Calu3 (cell line): ENCODE data around the gene SH3BP4. TPM values are rescaled to one million over a fixed set of nuclear protein-coding genes. Genes with fewer than 3 reads are reported as not detected.

Experiments used
- BruUV-seq: library from RNA; stranded (reverse); fragments of 400-500 nt; replicated peaks from 2 replicates; lab custom pipeline; 2021; lab: Mats Ljungman, UMichigan
- CTCF ChIA-PET: fragments of 300-600 bp; sonication (Branson Sonifier 250); formaldehyde crosslinking; loops from one replicate; lab custom pipeline; 2022; ENCODE audit warnings: antibody characterized with exemption; lab: Charles Lee
- DNase-seq: peaks from one replicate; pipeline ENCODE4 v3.0.0; 2022
- H3K27ac Mint-ChIP-seq: one replicate; pipeline ENCODE4 v1.8.0; 2022; ENCODE audit warnings: mixed read lengths; ENCODE audit not compliant: unreplicated experiment
- H3K27me3 Mint-ChIP-seq: one replicate; pipeline ENCODE4 v1.8.0; 2022; ENCODE audit warnings: mixed read lengths; ENCODE audit not compliant: unreplicated experiment
- H3K36me3 Mint-ChIP-seq: one replicate; pipeline ENCODE4 v1.8.0; 2022; ENCODE audit warnings: mild to moderate bottlenecking, moderate library complexity, mixed read lengths; ENCODE audit not compliant: insufficient read depth, unreplicated experiment
- H3K4me1 Mint-ChIP-seq: one replicate; pipeline ENCODE4 v1.8.0; 2022; ENCODE audit warnings: mild to moderate bottlenecking, low read depth, mixed read lengths; ENCODE audit not compliant: unreplicated experiment
- H3K4me3 Mint-ChIP-seq: one replicate; pipeline ENCODE4 v1.8.0; 2022; ENCODE audit warnings: mild to moderate bottlenecking, low read depth, moderate library complexity, mixed read lengths; ENCODE audit not compliant: unreplicated experiment
- H3K9me3 Mint-ChIP-seq: one replicate; pipeline ENCODE4 v1.8.0; 2022; ENCODE audit warnings: low read depth, mixed read lengths; ENCODE audit not compliant: unreplicated experiment
- CTCF ChIP-seq: fragments of 200-600 bp; IDR thresholded peaks from one replicate; pipeline ENCODE4 v1.8.0; 2022; ENCODE audit warnings: antibody characterized with exemption; ENCODE audit not compliant: unreplicated experiment
- intact Hi-C: fragments of 100-400 bp; cut with micrococcal nuclease; formaldehyde crosslinking; loops from one replicate; pipeline ENCODE4 v1.10.0; 2022; ENCODE audit not compliant: unreplicated experiment
- total RNA-seq: library from RNA; stranded (reverse); gene quantifications from 2 replicates; pipeline ENCODE4 v1.2.3, GENCODE V29; 2022

SH3BP4 gene
- total RNA-seq, 1 experiment from 2014 or later, result 36.9 TPM

- TF ChIP-seq CTCF, result no peak
- H3K4me3 Mint-ChIP-seq, result no peak overlapping the region
- H3K27me3 Mint-ChIP-seq, result no peaks in the 10 kb centered on the region
- BruUV-seq, result no TSS peak
- H3K9me3 Mint-ChIP-seq, result no peaks in the 10 kb centered on the region
- CTCF ChIA-PET, result no interaction called here
- peaks cover 42% of the 10 kb centered on the region for H3K36me3 Mint-ChIP-seq
- peaks cover 75% of the 10 kb centered on the region for H3K4me1 Mint-ChIP-seq
- DNase-seq, result no peak
- intact Hi-C loops, result no loop called here
- no peak overlapping the region for H3K27ac Mint-ChIP-seq
Observed at GRCh38 chr2:235047171-235048160, 95.6 kb downstream of the SH3BP4 start.

DNA sequence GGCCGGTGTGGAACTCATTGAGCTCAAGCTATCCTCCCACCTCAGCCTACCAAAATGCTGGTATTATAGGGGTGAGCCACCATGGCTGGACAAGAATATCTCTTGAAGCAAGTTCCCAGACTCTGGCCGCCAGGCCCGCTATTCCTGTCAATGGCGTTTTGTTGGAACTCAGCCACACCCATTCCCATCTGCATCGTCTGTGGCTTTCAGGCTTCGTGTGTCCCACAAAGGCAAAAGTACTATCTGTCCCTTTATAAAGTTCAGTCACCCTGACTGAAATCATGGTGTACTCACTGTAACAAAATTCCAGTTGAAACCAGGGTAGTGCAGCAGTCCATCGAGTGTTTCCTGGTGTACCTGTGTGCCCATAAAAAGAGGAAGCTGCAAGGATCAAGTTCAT lies 96.7 kb downstream of the SH3BP4 start:
- no peak overlapping the region for H3K4me3 Mint-ChIP-seq
- CTCF ChIA-PET, result no interaction called here
- H3K27me3 Mint-ChIP-seq, result no peaks in the 10 kb centered on the region
- H3K4me1 Mint-ChIP-seq, result peaks cover 77% of the 10 kb centered on the region
- BruUV-seq, result no TSS peak
- no peak for DNase-seq
- H3K27ac Mint-ChIP-seq, result peak overlapping the region; percentile 40
- H3K36me3 Mint-ChIP-seq, result peaks cover 40% of the 10 kb centered on the region
- no peak for TF ChIP-seq CTCF
- intact Hi-C loops, result no loop called here
- H3K9me3 Mint-ChIP-seq, result no peaks in the 10 kb centered on the region

DNA sequence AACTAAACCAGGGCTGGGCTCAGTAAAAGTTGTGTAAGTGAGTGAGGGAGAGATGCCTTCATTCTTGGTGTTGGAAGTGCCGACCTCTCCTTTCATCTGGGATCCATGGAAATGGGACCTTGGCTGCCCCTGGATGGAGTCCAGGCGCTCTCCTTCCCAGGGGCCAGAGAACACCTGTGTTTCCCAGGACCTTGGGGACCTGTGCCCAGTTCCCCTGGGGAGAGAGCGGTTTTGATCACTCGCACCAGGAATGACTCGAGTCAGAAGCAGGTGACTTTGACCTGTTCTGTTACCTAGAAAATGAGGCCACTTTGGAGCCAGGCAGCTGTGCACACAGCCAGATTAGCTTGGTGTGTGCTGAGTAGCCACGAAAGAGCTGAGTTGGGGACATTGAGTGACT lies 97.3 kb downstream of the SH3BP4 start:
- no TSS peak for BruUV-seq
- no peak overlapping the region for H3K4me3 Mint-ChIP-seq
- TF ChIP-seq CTCF, result no peak
- CTCF ChIA-PET, result no interaction called here
- H3K9me3 Mint-ChIP-seq, result no peaks in the 10 kb centered on the region
- H3K27ac Mint-ChIP-seq, result peak overlapping the region; percentile 40
- intact Hi-C loops, result no loop called here
- DNase-seq, result no peak
- no peaks in the 10 kb centered on the region for H3K27me3 Mint-ChIP-seq
- H3K4me1 Mint-ChIP-seq, result peaks cover 77% of the 10 kb centered on the region
- H3K36me3 Mint-ChIP-seq, result peaks cover 40% of the 10 kb centered on the region

DNA sequence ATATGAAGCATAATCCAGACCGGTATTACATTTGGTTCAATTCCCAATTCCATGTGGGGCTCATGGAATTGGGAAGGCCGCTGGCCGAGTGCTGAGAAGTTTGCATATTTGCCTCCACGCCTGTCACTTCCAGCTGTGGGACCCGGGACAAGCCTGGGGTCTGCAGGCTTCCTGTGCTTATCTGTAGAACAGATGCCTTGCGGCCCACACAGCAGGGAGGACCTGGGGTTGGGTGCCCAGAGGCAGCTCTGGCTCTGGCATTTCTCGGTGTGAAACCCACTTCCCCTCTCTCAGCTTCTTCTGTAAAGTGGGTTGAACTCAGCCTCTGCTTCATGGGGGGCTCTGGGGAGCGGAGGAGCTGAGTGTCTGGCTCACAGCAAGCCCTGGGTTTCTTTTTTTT lies 97.9 kb downstream of the SH3BP4 start:
- intact Hi-C loops, result loop anchor here (5.0 kb wide), 2 partner anchors 72 to 167 kb away; no protein-coding TSS in a partner anchor

More for the DNA sequence above, 97.9 kb downstream of the SH3BP4 start:
- BruUV-seq, result no TSS peak
- DNase-seq, result no peak
- no peaks in the 10 kb centered on the region for H3K27me3 Mint-ChIP-seq
- CTCF ChIA-PET, result interaction anchor here (0.6 kb wide), 1 partner anchor 93 kb away, joined by 3 read pairs; no protein-coding TSS in a partner anchor
- H3K27ac Mint-ChIP-seq, result no peak overlapping the region
- H3K9me3 Mint-ChIP-seq, result no peaks in the 10 kb centered on the region
- H3K36me3 Mint-ChIP-seq, result peaks cover 40% of the 10 kb centered on the region
- H3K4me1 Mint-ChIP-seq, result peaks cover 70% of the 10 kb centered on the region
- no peak overlapping the region for H3K4me3 Mint-ChIP-seq
- TF ChIP-seq CTCF, result no peak
